Osteoblast (primary cell): ENCODE measurements around the gene HMGCS2. TPM values are rescaled to one million over a fixed set of nuclear protein-coding genes. Genes with fewer than 3 reads are reported as not detected.

Experiments used
- DNase-seq: peaks from one replicate; pipeline ENCODE4 v3.0.0; 2011; ENCODE audit warnings: low spot score, mixed read lengths; ENCODE audit not compliant: insufficient read length; ENCODE audit errors: missing footprints
- H2AFZ ChIP-seq: 2 replicates; pipeline ENCODE4 v1.6.0; 2011; ENCODE audit warnings: mild to moderate bottlenecking, low read length
- H3K27ac ChIP-seq: 2 replicates; pipeline ENCODE4 v1.5.1; 2011; ENCODE audit warnings: mild to moderate bottlenecking, low read depth, low read length, moderate library complexity
- H3K27me3 ChIP-seq: 2 replicates; pipeline ENCODE4 v1.6.0; 2012; ENCODE audit warnings: mild to moderate bottlenecking, control low read depth, inconsistent platforms, low read length, moderate library complexity; ENCODE audit not compliant: insufficient read depth
- H3K36me3 ChIP-seq: 2 replicates; pipeline ENCODE4 v1.5.1; 2011; ENCODE audit warnings: mild to moderate bottlenecking, low read length, control low read depth, moderate library complexity; ENCODE audit not compliant: insufficient read depth
- H3K4me1 ChIP-seq: 2 replicates; pipeline ENCODE4 v1.5.1; 2011; ENCODE audit warnings: mild to moderate bottlenecking, low read length, control low read depth, moderate library complexity; ENCODE audit not compliant: insufficient read depth
- H3K4me2 ChIP-seq: 2 replicates; pipeline ENCODE4 v1.6.0; 2011; ENCODE audit warnings: mild to moderate bottlenecking, low read length; ENCODE audit not compliant: insufficient read depth
- H3K4me3 ChIP-seq: fragments of 200-600 bp; sonication (generic); 3 replicates; pipeline ENCODE4 v1.5.1; 2012; ENCODE audit warnings: mild to moderate bottlenecking, low read length, inconsistent platforms; ENCODE audit not compliant: insufficient read depth
- H3K79me2 ChIP-seq: 2 replicates; pipeline ENCODE4 v1.6.0; 2012; ENCODE audit warnings: mild to moderate bottlenecking, low read length, control low read depth, inconsistent platforms; ENCODE audit not compliant: insufficient read depth
- H3K9me3 ChIP-seq: 2 replicates; pipeline ENCODE4 v1.5.1; 2011; ENCODE audit warnings: low read depth, low read length, control low read depth
- H4K20me1 ChIP-seq: 2 replicates; pipeline ENCODE4 v1.6.0; 2012; ENCODE audit warnings: mild to moderate bottlenecking, low read length, control low read depth; ENCODE audit not compliant: insufficient read depth
- CTCF ChIP-seq: IDR thresholded peaks from 2 replicates; pipeline ENCODE4 v1.5.1; 2011; ENCODE audit warnings: mild to moderate bottlenecking, low read depth, low read length, moderate library complexity; ENCODE audit errors: extremely low read depth
- total RNA-seq: library from RNA; depleted of rRNA; stranded (reverse); fragments of >200 nt; gene quantifications from 2 replicates; pipeline ENCODE4 v1.2.3, GENCODE V29; 2012

The HMGCS2 gene
- total RNA-seq, 1 donor = not detected

GRCh38 chr1:119815361-119815760 is 46.7 kb upstream of the HMGCS2 start:
- DNase-seq = no peak
- Histone ChIP-seq H3K79me2 (no peaks in the 10 kb centered on the region), H3K9me3 (no peaks in the 10 kb centered on the region), H3K36me3 (no peaks in the 10 kb centered on the region), H3K4me1 (peaks cover 5% of the 10 kb centered on the region), H3K27ac (no peak overlapping the region), H2AFZ (no peak overlapping the region), H3K4me2 (no peak overlapping the region), H4K20me1 (no peaks in the 10 kb centered on the region), H3K4me3 (no peak overlapping the region), H3K27me3 (peaks cover 17% of the 10 kb centered on the region)
- TF ChIP-seq CTCF = no peak

GRCh38 chr1:119814288-119814687 is 45.6 kb upstream of the HMGCS2 start:
- H3K27ac ChIP-seq = no peak overlapping the region
- peaks cover 17% of the 10 kb centered on the region for H3K27me3 ChIP-seq
- H3K79me2 ChIP-seq = no peaks in the 10 kb centered on the region
- no peak for DNase-seq
- no peak overlapping the region for H2AFZ ChIP-seq
- no peaks in the 10 kb centered on the region for H3K9me3 ChIP-seq
- no peak overlapping the region for H3K4me3 ChIP-seq
- peaks cover 5% of the 10 kb centered on the region for H3K4me1 ChIP-seq
- no peak for TF ChIP-seq CTCF
- no peaks in the 10 kb centered on the region for H4K20me1 ChIP-seq
- H3K36me3 ChIP-seq = no peaks in the 10 kb centered on the region
- no peak overlapping the region for H3K4me2 ChIP-seq

- no peaks in the 10 kb centered on the region for H3K79me2 ChIP-seq
- TF ChIP-seq CTCF = no peak
These were observed 43.4 kb upstream of the HMGCS2 start for GRCh38 chr1:119811985-119812557.

GRCh38 chr1:119811387-119811786 is 42.7 kb upstream of the HMGCS2 start, which contains the start of gene REG4:
TSS of gene REG4 (minus strand) at chr1:119811460. CDS start at chr1:119808769, 2,691 bp downstream.
- Histone ChIP-seq H4K20me1 (no peaks in the 10 kb centered on the region), H3K27me3 (peaks cover 38% of the 10 kb centered on the region), H3K36me3 (no peaks in the 10 kb centered on the region), H3K27ac (no peak within 1 kb of the TSS), H3K4me2 (no peak within 1 kb of the TSS), H3K79me2 (no peaks in the 10 kb centered on the region), H3K4me3 (no peak within 1 kb of the TSS), H3K9me3 (no peaks in the 10 kb centered on the region), H3K4me1 (peaks cover 5% of the 10 kb centered on the region), H2AFZ (no peak within 1 kb of the TSS)
- no peak for TF ChIP-seq CTCF
- DNase-seq = no peak

More at GRCh38 chr1:119811985-119812557, 43.4 kb upstream of the HMGCS2 start:
- H4K20me1 ChIP-seq = no peaks in the 10 kb centered on the region
- peaks cover 31% of the 10 kb centered on the region for H3K27me3 ChIP-seq
- peaks cover 5% of the 10 kb centered on the region for H3K4me1 ChIP-seq
- no peak overlapping the region for H2AFZ ChIP-seq
- no peaks in the 10 kb centered on the region for H3K36me3 ChIP-seq
- no peak for DNase-seq
- no peak overlapping the region for H3K27ac ChIP-seq
- H3K4me3 ChIP-seq = no peak overlapping the region
- H3K9me3 ChIP-seq = no peaks in the 10 kb centered on the region
- H3K4me2 ChIP-seq = no peak overlapping the region
